Aorta (tissue), 5 donors: ENCODE data around the gene SH3BP5. TPM values are rescaled to one million over a fixed set of nuclear protein-coding genes. Genes with fewer than 3 reads are reported as not detected.
A peak's percentile ranks its signal among the peaks of the same experiment; 100 is the strongest.

ENCODE experiments used
- ATAC-seq: fragments of 200-7000 bp; cut with Tn5 transposase; one replicate; pipeline ENCODE4 v1.9.1; 2022; ENCODE audit warnings: moderate library complexity; ENCODE audit not compliant: low FRiP score
- DNase-seq, 2 donors: peaks; one replicate each; pipeline ENCODE4 v3.0.0-alpha.2; 2020
- H3K27ac ChIP-seq, 2 donors: one replicate each; pipeline ENCODE4 v1.5.1; 2013; ENCODE audit warnings: low read length in 2 of 2, mild to moderate bottlenecking in 2 of 2, moderate library complexity in 2 of 2, control low read depth in 1 of 2, inconsistent platforms in 1 of 2, low read depth in 1 of 2
- H3K27me3 ChIP-seq, 2 donors: one replicate each; pipeline ENCODE4 v1.6.1; 2013; ENCODE audit warnings: control low read depth in 1 of 2, low read length in 1 of 2, mild to moderate bottlenecking in 1 of 2, moderate library complexity in 1 of 2; ENCODE audit not compliant: insufficient read depth in 2 of 2, control insufficient read depth in 1 of 2
- H3K36me3 ChIP-seq, 2 donors: one replicate each; pipeline ENCODE4 v1.6.1; 2013; ENCODE audit warnings: control low read depth in 1 of 2, low read length in 1 of 2, mild to moderate bottlenecking in 1 of 2; ENCODE audit not compliant: insufficient read depth in 2 of 2, control insufficient read depth in 1 of 2
- H3K4me1 ChIP-seq, 2 donors: one replicate each; pipeline ENCODE4 v1.6.1; 2013; ENCODE audit warnings: low read length in 2 of 2, control low read depth in 1 of 2, mild to moderate bottlenecking in 1 of 2, moderate library complexity in 1 of 2; ENCODE audit not compliant: insufficient read depth in 2 of 2, control insufficient read depth in 1 of 2
- H3K4me3 ChIP-seq, 2 donors: one replicate each; pipeline ENCODE4 v1.5.1; 2013; ENCODE audit warnings: low read length in 2 of 2, control low read depth in 1 of 2, mild to moderate bottlenecking in 1 of 2
- H3K9me3 ChIP-seq: one replicate; pipeline ENCODE4 v1.6.1; 2013; ENCODE audit warnings: mild to moderate bottlenecking, low read length; ENCODE audit not compliant: control insufficient read depth
- WGBS, 2 donors: extraction: QIAGEN DNeasy Blood & Tissue Kit; methylation state at CpG; one replicate each; pipeline ENCODE4 v1.1.7; 2013; 5-methylcytosine and 5-hydroxymethylcytosine counted together
- intact Hi-C, 2 donors: fragments of 100-400 bp; cut with DNase I; formaldehyde crosslinking; loops; one replicate each; pipeline versions ENCODE4 v1.14.2 to v1.15.0; 2022
- polyA plus RNA-seq, 2 donors: library from polyadenylated mRNA; stranded (reverse); fragments of 200-250 nt; gene quantifications; one replicate each; pipeline ENCODE4 v1.2.3, GENCODE V29; 2013
- total RNA-seq, 2 donors: library from RNA; stranded (reverse); fragmentation: NEBNext Ultra II Directional; extraction: Animal tissue kit (Norgen Biotek cat#: 25700); gene quantifications; one replicate each; pipeline ENCODE4 v1.2.1, GENCODE V29; 2021
- donor health status: healthy with polysubstance abuse.
- donor health status: Bipolar disorder and iron deficiency.
- donor health status: DM: no; HTN: no; CAD: no.
- donor health status: DM: no; HTN: no; CAD: no.
- donor health status: DM: yes; HTN: yes; CAD: no.

Gene SH3BP5
- total and polyA plus RNA-seq, 4 donors: 26.5 to 93.1 (median 71.3) TPM

DNA sequence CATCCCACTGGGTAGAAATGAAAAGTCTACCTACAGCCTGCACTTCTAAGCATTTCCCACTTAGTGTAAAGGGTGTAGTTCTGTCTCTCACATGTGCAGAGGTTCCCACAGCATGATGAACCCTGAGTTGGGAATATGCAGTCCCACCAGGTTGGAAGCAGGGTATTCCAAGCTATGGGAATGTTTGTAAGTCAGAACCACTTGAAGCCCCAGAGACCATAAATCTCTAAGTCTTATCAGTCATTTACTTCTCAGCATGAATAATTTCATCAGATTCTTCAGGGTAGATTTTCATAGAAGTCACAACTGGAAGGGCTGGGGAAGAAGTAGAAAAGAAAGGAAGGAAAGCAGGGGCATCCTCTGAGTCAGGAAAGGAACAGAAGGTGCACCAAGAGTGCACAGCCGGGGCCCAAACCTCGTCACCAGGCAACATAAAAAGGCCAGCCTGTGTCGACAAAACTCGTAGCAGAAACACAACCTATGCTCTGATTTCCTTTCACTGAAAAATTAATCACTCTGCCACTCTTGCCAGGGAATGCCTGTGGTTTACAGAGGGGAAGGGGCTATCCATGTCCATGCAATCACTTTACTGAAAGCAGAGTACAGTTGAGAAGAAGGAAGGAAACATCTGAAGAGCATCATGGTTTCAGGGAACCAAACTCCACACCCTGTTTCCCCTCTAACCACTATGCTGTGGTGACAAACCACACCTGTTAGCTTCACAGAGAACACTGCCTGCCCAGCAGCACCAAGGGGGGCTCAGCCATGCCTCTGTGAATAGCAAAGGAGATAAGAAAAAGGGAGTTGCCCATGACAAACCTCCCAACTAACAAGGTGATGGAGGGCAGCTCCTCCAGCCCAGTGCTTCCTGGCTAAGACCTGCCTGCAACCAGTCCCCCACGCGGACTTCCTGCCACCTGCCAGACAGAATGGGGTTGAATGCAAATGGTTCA is 40.5 kb downstream of the SH3BP5 start:
- 71 to 73% methylated on average over 6 of the region's 6 CpGs for WGBS, 2 donors
- no peaks in the 10 kb centered on the region for H3K27me3 ChIP-seq
- H3K36me3 ChIP-seq: no peaks in the 10 kb centered on the region
- no peak for DNase-seq
- intact Hi-C loops: no loop called here
- H3K4me3 ChIP-seq: no peak overlapping the region
- no peaks in the 10 kb centered on the region for H3K9me3 ChIP-seq
- H3K27ac ChIP-seq: peak overlapping the region; percentile 7 to 52
- ATAC-seq: no peak
- no peaks in the 10 kb centered on the region for H3K4me1 ChIP-seq

DNA sequence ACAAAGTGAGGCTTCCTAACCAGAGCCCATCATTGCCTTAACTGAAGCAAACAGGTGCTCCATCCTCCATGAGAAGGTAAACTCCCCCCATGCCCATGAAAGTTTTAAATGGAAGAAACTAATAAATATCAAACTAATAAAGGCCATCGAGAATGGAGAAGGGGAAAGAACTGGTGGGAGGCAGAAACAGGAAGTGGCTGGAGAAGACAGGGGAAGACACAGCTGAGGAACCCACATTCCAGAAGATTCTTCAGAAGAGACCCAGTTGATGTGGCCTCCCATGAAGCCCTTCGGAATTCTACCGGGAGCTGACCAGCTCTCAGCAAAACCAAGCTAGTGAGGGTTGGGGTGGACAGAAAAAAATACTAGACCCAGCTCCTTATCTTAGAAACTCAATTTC is 41.6 kb downstream of the SH3BP5 start:
- DNase-seq (no peak), ATAC-seq (no peak)
- Histone ChIP-seq H3K27me3 (no peaks in the 10 kb centered on the region), H3K4me3 (no peak overlapping the region), H3K9me3 (no peaks in the 10 kb centered on the region), H3K36me3 (no peaks in the 10 kb centered on the region), H3K4me1 (no peaks in the 10 kb centered on the region), H3K27ac (no peak overlapping the region)
- intact Hi-C loops: no loop called here
- 78 to 89% methylated on average over 3 of the region's 3 CpGs for WGBS, 2 donors

DNA sequence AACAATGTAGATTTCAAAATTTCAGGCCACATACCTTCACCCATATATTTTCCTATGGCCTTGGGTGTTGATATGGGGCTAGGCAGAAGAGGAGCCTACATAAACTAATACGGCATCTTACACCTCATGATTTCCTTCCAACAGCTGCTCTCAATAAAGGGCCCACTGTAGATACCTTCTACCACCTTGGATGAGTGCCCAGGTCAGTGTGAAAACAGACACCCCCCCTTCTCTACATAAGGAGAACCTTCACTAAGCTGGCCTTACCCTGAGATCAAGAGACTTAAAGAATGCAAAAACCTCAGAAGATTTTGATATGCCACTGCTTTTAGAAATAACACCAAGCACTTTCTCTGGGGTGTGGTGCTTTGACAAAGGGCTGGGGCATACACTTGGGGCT is 42.7 kb downstream of the SH3BP5 start:
- 93 to 95% methylated on average over 1 of the region's 1 CpG for WGBS, 2 donors
- ATAC-seq: no peak
- H3K36me3 ChIP-seq: no peaks in the 10 kb centered on the region
- no peaks in the 10 kb centered on the region for H3K9me3 ChIP-seq
- DNase-seq: no peak
- H3K27ac ChIP-seq: no peak overlapping the region
- no peaks in the 10 kb centered on the region for H3K4me1 ChIP-seq
- H3K4me3 ChIP-seq: no peak overlapping the region
- H3K27me3 ChIP-seq: no peaks in the 10 kb centered on the region
- intact Hi-C loops: loop anchor here in 1 of 2 donors (5.0 kb wide), 1 partner anchor 43 kb away; the partner anchor contains the start of gene SH3BP5

DNA sequence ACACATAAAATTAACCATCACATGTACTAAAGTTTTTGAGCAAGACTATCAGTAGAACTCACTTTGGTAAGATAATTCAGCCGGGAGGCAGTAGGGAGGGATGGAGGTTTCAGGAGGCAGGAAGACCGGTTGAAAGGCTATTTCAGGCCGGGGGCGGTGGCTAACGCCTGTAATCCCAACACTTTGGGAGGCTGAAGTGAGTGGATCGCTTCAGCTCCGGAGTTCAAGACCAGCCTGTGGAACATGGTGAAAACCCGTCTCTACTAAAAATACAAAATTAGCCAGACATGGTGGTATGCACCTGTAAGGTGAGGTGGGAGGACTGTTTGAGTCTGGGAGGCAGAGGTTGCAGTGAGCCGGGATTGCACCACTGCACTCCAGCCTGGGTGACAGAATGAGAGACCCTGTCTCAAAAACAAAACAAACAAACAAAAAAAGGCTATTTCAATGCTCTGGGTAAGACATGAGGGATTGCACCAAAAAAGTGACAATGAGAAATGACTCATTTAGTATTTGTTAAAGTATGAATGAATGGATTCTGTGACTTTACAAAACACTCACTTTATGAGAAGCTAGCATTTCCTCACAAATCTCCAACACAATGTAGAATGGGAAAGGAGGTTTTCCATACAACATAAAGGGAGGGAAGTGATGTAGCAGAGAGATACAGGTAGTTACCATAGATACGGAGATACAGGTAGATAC is 43.9 kb downstream of the SH3BP5 start:
- H3K9me3 ChIP-seq: no peaks in the 10 kb centered on the region
- WGBS, 2 donors: 95 to 97% methylated on average over 10 of the region's 10 CpGs
- no peak for DNase-seq
- no peak for ATAC-seq
- no peak overlapping the region for H3K27ac ChIP-seq
- no peaks in the 10 kb centered on the region for H3K4me1 ChIP-seq
- intact Hi-C loops: loop anchor here in 1 of 2 donors (5.0 kb wide), 1 partner anchor 44 kb away; the partner anchor contains the start of gene SH3BP5
- no peaks in the 10 kb centered on the region for H3K36me3 ChIP-seq
- no peaks in the 10 kb centered on the region for H3K27me3 ChIP-seq
- no peak overlapping the region for H3K4me3 ChIP-seq

DNA sequence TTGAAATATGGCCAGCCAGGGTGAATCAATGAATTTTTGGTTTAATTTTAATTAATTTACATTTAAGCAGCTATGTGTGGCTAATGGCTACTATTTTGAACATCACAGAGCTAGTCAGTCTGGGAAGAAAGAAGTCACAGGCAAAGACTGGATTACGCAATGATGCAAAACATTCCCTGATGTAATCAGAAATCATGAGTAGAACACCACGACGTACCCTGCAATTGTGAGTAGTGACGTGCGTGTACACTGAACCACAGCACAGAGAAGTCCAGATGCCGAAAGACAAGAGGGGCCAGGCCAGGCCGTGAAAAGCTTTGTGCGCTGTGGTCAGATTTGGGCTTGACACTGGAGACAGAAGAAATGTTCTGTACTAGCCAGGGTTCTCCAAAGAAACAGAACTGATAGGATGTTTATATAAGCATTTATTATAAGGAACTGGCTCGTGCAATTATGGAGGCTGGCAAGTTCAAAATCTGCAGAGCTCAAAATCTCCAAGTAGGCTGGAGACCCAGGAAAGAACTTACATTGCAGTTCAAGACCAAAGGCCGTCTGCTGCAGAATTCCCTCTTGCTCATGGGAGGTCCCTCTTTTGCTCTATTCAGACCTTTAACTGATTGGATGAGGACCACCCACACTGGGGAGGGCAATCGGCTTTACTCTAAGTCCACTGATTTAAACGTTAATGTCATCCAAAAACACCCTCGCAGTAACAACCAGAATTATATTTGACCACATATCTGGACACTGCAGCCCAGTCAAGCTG is 44.6 kb downstream of the SH3BP5 start:
- Histone ChIP-seq H3K9me3 (no peaks in the 10 kb centered on the region), H3K4me3 (no peak overlapping the region), H3K27me3 (no peaks in the 10 kb centered on the region), H3K27ac (peak overlapping the region in 1 of 2 donors; percentile 29), H3K4me1 (no peaks in the 10 kb centered on the region), H3K36me3 (no peaks in the 10 kb centered on the region)
- DNase-seq (peak in 1 of 2 donors; percentile 79), ATAC-seq (peak; percentile 89)
- WGBS, 2 donors: 21 to 33% methylated on average over 13 of the region's 13 CpGs
- intact Hi-C loops: loop anchor here in 1 of 2 donors (5.0 kb wide), 1 partner anchor 45 kb away; the partner anchor contains the start of gene SH3BP5

DNA sequence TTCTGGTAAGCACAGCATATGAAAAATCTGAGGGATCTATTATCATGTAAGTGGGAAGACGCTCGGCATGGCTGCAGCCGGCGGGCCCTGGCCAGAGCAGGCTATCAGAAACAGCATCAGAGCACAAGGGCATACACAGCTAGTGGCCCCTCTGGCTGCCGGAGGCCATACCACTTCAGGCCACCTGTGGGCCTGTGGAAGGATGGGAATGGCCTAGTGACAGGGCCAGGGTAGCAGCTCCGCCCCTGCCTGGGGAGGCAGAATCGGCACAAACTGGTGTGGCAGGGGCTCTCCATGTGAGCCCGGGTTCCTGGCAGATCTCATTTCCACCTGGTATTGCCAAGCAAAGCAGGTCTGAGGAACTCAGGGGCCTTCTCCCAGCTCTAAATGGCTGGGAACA is 46.4 kb downstream of the SH3BP5 start:
- no peak overlapping the region for H3K27ac ChIP-seq
- intact Hi-C loops: loop anchor here in 1 of 2 donors (5.0 kb wide), 1 partner anchor 46 kb away; the partner anchor contains the start of gene SH3BP5

DNA sequence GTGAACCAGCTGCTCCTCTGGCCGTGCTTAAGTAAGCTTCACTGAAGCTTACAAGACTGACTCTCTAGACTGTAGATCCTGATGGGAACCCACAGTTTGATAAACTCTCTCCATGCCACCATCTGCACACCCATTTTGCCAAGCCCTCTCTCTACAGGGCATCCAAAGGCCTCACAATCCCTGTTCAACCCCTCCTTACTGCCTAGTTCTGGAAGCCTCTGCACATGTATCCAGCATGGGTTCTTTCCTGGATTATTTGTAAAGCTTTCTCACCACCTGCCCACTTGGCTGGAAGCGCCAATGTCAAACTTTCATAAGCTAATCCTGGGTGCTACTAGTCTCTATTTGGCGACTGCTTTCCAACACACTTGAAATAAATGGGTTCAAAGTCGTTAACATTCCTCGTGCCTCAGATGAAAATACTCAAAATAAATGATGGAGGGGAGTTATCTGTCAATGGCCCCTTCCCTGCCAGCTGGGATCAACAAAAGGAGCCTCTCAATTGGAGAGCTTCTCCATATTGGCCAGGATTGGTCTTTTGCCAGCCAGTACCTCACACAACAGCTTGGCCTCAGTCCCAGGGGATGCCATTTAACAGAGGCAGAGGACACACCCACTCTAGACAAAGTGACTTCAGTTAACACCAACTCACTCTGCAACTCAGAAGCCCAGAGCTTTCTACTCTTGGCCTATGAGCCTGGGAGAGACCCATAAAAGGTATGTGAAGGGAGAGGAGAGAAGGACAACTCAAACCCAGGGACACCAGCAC is 48.1 kb downstream of the SH3BP5 start:
- ATAC-seq (no peak), DNase-seq (peak in 1 of 2 donors; percentile 43)
- H3K27ac ChIP-seq: no peak overlapping the region
- H3K4me1 ChIP-seq: no peaks in the 10 kb centered on the region
- H3K9me3 ChIP-seq: no peaks in the 10 kb centered on the region
- H3K36me3 ChIP-seq: no peaks in the 10 kb centered on the region
- H3K4me3 ChIP-seq: no peak overlapping the region
- no peaks in the 10 kb centered on the region for H3K27me3 ChIP-seq
- intact Hi-C loops: no loop called here
- 93 to 95% methylated on average over 5 of the region's 5 CpGs for WGBS, 2 donors

More for the DNA sequence above, 46.4 kb downstream of the SH3BP5 start:
- DNase-seq: peak in 1 of 2 donors; percentile 42
- ATAC-seq: no peak
- H3K4me3 ChIP-seq: no peak overlapping the region
- H3K36me3 ChIP-seq: no peaks in the 10 kb centered on the region
- no peaks in the 10 kb centered on the region for H3K9me3 ChIP-seq
- no peaks in the 10 kb centered on the region for H3K4me1 ChIP-seq
- H3K27me3 ChIP-seq: no peaks in the 10 kb centered on the region
- 67 to 70% methylated on average over 8 of the region's 8 CpGs for WGBS, 2 donors

DNA sequence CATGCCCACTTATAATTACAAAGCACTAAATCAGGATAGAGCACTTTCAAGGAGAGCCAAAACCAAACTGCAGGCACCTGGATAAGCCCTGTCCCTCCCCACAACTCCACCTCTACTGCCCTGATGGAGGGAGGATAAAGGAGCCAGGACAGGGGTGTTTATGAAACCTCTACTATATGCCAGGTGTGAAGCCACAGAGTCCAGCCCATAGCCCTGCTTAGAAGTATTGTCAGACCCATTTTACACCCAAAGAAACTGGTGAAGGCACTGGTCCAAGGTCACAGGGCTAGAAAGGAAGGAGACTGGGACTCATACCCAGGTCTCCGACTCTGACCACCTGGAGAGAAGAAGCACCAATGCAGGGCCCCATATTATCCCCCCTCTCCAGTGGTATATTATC is 48.7 kb downstream of the SH3BP5 start:
- 95 to 100% methylated on average over 1 of the region's 1 CpG for WGBS, 2 donors
- Histone ChIP-seq H3K4me3 (no peak overlapping the region), H3K27ac (no peak overlapping the region), H3K36me3 (no peaks in the 10 kb centered on the region), H3K27me3 (no peaks in the 10 kb centered on the region), H3K4me1 (no peaks in the 10 kb centered on the region), H3K9me3 (no peaks in the 10 kb centered on the region)
- DNase-seq: peak in 1 of 2 donors; percentile 6
- ATAC-seq: no peak
- intact Hi-C loops: no loop called here
